SK-N-SH treated with all-trans-retinoic acid at 6 μM for 48 hours (cell line): ENCODE results near the gene NELFE.
"Not testable (repeated sequence)": the region's sequence is repeated elsewhere in the genome, so short reads cannot be mapped to it uniquely, and the experiment has no call there.

Experiments used
- ATAC-seq: fragments of 200-7000 bp; cut with Tn5 transposase; 3 replicates; pipeline ENCODE4 v1.9.1; 2020; ENCODE audit warnings: mild to moderate bottlenecking, moderate library complexity
- ARNTL ChIP-seq: fragments of 450-650 bp; formaldehyde crosslinking; IDR thresholded peaks from 2 replicates; pipeline ENCODE4 v1.5.0; 2020; ENCODE audit warnings: low read depth, mild to moderate bottlenecking, moderate library complexity, borderline replicate concordance
- BACH2 ChIP-seq: fragments of 250-450 bp; sonication (Bioruptor Pico); IDR thresholded peaks from 2 replicates; pipeline ENCODE4 v1.9.0; 2021; ENCODE audit warnings: mild to moderate bottlenecking, borderline replicate concordance
- CREB5 ChIP-seq: fragments of 250-450 bp; sonication (Bioruptor Pico); IDR thresholded peaks from 2 replicates; pipeline ENCODE4 v1.5.1; 2020; ENCODE audit warnings: low read depth, mild to moderate bottlenecking, moderate library complexity
- CSDC2 ChIP-seq: fragments of 250-450 bp; sonication (Bioruptor Pico); IDR thresholded peaks from 2 replicates; pipeline ENCODE4 v1.5.0; 2020; ENCODE audit warnings: mild to moderate bottlenecking, moderate library complexity
- CSRNP3 ChIP-seq: fragments of 250-450 bp; sonication (Bioruptor Pico); IDR thresholded peaks from 2 replicates; pipeline ENCODE4 v1.5.1; 2021; ENCODE audit warnings: mild to moderate bottlenecking, moderate library complexity
- ESRRG ChIP-seq: fragments of 250-450 bp; sonication (Bioruptor Pico); IDR thresholded peaks from 2 replicates; pipeline ENCODE4 v1.6.1; 2021; ENCODE audit warnings: mild to moderate bottlenecking
- GLIS3 ChIP-seq: fragments of 250-450 bp; sonication (Bioruptor Pico); IDR thresholded peaks from 2 replicates; pipeline ENCODE4 v1.5.0; 2020; ENCODE audit warnings: mild to moderate bottlenecking, moderate library complexity
- ISL1 ChIP-seq: fragments of 250-450 bp; sonication (Bioruptor Pico); IDR thresholded peaks from 2 replicates; pipeline ENCODE4 v2.1.2; 2022; ENCODE audit warnings: mild to moderate bottlenecking, moderate library complexity
- OSR1 ChIP-seq: fragments of 250-450 bp; sonication (Bioruptor Pico); IDR thresholded peaks from 2 replicates; pipeline ENCODE4 v1.8.0; 2022; ENCODE audit warnings: moderate library complexity, mild to moderate bottlenecking, inconsistent platforms
- PATZ1 ChIP-seq: fragments of 250-450 bp; sonication (Bioruptor Pico); IDR thresholded peaks from 2 replicates; pipeline ENCODE4 v1.8.0; 2020; ENCODE audit warnings: mild to moderate bottlenecking, moderate library complexity, borderline replicate concordance
- PPARA ChIP-seq: fragments of 250-450 bp; sonication (Bioruptor Pico); IDR thresholded peaks from 2 replicates; pipeline ENCODE4 v1.5.0; 2020; ENCODE audit warnings: mild to moderate bottlenecking, borderline replicate concordance
- SNAI2 ChIP-seq: fragments of 250-450 bp; sonication (Bioruptor Pico); IDR thresholded peaks from 2 replicates; pipeline ENCODE4 v1.5.0; 2020; ENCODE audit warnings: mild to moderate bottlenecking, moderate library complexity
- TCF4 ChIP-seq: fragments of 250-450 bp; sonication (Bioruptor Pico); IDR thresholded peaks from 2 replicates; pipeline ENCODE4 v1.8.0; 2021; ENCODE audit warnings: mild to moderate bottlenecking, moderate library complexity, borderline replicate concordance
- TOX ChIP-seq: fragments of 250-450 bp; sonication (Bioruptor Pico); IDR thresholded peaks from 2 replicates; pipeline ENCODE4 v1.8.0; 2021; ENCODE audit warnings: mild to moderate bottlenecking, moderate library complexity, borderline replicate concordance
- TSHZ2 ChIP-seq: fragments of 250-450 bp; sonication (Bioruptor Pico); IDR thresholded peaks from 2 replicates; pipeline ENCODE4 v1.5.0; 2020; ENCODE audit warnings: mild to moderate bottlenecking, moderate library complexity
- ZC3H10 ChIP-seq: fragments of 250-450 bp; sonication (Bioruptor Pico); IDR thresholded peaks from 2 replicates; pipeline ENCODE4 v1.5.1; 2021; ENCODE audit warnings: mild to moderate bottlenecking, moderate library complexity
- ZFP3 ChIP-seq: fragments of 250-450 bp; sonication (Bioruptor Pico); IDR thresholded peaks from 2 replicates; pipeline ENCODE4 v1.5.0; 2020; ENCODE audit warnings: mild to moderate bottlenecking, moderate library complexity
- ZFP30 ChIP-seq: fragments of 450-650 bp; formaldehyde crosslinking; IDR thresholded peaks from 2 replicates; pipeline ENCODE4 v1.5.0; 2022; ENCODE audit warnings: mild to moderate bottlenecking, moderate library complexity
- ZNF565 ChIP-seq: fragments of 450-650 bp; formaldehyde crosslinking; conservative IDR thresholded peaks from 2 replicates; pipeline ENCODE4 v1.5.0; 2020; ENCODE audit warnings: low read depth, mild to moderate bottlenecking, moderate library complexity
- ZNF70 ChIP-seq: fragments of 450-650 bp; formaldehyde crosslinking; IDR thresholded peaks from 2 replicates; pipeline ENCODE4 v1.5.0; 2020; ENCODE audit warnings: mild to moderate bottlenecking, moderate library complexity
- ZNF8 ChIP-seq: fragments of 450-650 bp; formaldehyde crosslinking; IDR thresholded peaks from 2 replicates; pipeline ENCODE4 v1.5.0; 2020; ENCODE audit warnings: mild to moderate bottlenecking, moderate library complexity
- TF ChIP-seq, protein P1 (sequence below): fragments of 250-450 bp; sonication (Bioruptor Pico); IDR thresholded peaks from 2 replicates; pipeline ENCODE4 v1.8.0; 2021; ENCODE audit warnings: low read depth, mild to moderate bottlenecking, moderate library complexity, borderline replicate concordance

NELFE gene

DNA sequence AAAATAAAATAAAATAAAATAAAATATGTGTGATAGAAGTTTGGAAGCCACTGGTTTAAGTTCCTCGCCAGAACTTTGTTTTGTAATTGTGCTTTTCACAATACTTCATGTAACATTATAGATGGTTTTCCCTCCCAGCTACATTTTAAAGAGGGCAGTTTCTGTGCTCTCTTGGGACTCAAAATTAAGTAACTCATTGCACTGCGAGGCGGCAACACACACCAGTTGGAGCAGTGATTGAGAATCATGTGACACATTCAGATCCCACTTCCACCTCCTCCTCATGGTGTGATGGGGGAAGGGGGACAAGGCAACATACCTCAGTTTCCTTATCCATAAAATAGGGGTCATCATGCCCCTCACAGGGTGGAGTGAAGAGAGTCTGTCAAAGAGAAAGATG is 23.8 kb downstream of the NELFE start:
- ATAC-seq: no peak
- TF ChIP-seq PPARA (no peak), PATZ1 (CRISPR knock-in tag) (no peak), TSHZ2 (no peak), ISL1 (no peak), BACH2 (CRISPR knock-in tag) (no peak), OSR1 (no peak), ESRRG (CRISPR knock-in tag) (no peak), ZC3H10 (CRISPR knock-in tag) (no peak), ZNF8 (CRISPR knock-in tag) (no peak)
- TF ChIP-seq, protein P1, sequence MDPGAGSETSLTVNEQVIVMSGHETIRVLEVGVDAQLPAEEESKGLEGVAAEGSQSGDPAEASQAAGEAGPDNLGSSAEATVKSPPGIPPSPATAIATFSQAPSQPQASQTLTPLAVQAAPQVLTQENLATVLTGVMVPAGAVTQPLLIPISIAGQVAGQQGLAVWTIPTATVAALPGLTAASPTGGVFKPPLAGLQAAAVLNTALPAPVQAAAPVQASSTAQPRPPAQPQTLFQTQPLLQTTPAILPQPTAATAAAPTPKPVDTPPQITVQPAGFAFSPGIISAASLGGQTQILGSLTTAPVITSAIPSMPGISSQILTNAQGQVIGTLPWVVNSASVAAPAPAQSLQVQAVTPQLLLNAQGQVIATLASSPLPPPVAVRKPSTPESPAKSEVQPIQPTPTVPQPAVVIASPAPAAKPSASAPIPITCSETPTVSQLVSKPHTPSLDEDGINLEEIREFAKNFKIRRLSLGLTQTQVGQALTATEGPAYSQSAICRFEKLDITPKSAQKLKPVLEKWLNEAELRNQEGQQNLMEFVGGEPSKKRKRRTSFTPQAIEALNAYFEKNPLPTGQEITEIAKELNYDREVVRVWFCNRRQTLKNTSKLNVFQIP: no peak

GRCh38 chr6:31933537-31933936 is 25.2 kb downstream of the NELFE start:
- no peak for ATAC-seq
- TF ChIP-seq CSRNP3 (CRISPR knock-in tag) (no peak), OSR1 (no peak), ZC3H10 (CRISPR knock-in tag) (no peak), ZNF8 (CRISPR knock-in tag) (no peak), PATZ1 (CRISPR knock-in tag) (no peak), ZFP30 (CRISPR knock-in tag) (no peak), ARNTL (CRISPR knock-in tag) (no peak), ZNF565 (CRISPR knock-in tag) (no peak), GLIS3 (CRISPR knock-in tag) (no peak), CSDC2 (no peak), SNAI2 (CRISPR knock-in tag) (no peak), TOX (no peak), ZFP3 (CRISPR knock-in tag) (no peak), ZNF70 (CRISPR knock-in tag) (no peak), TCF4 (CRISPR knock-in tag) (no peak), ISL1 (no peak), BACH2 (CRISPR knock-in tag) (no peak), CREB5 (CRISPR knock-in tag) (no peak)
- TF ChIP-seq, protein P1: no peak

- ATAC-seq: not testable (repeated sequence)
Measured at GRCh38 chr6:31932137-31932536, 26.6 kb downstream of the NELFE start.
